H1 (cell line): ENCODE data around the gene LRCH3. TPM values are rescaled to one million over a fixed set of nuclear protein-coding genes. Genes with fewer than 3 reads are reported as not detected.

Experiments
- CTBP2 ChIP-seq: IDR thresholded peaks from 2 replicates; pipeline ENCODE4 v1.7.0; 2011; ENCODE audit warnings: borderline replicate concordance, mild to moderate bottlenecking, moderate library complexity, mixed read lengths, low read length; ENCODE audit not compliant: insufficient read depth, insufficient read length
- KDM1A ChIP-seq: fragments of 200-600, 300-600 bp; sonication (generic); IDR thresholded peaks from 2 replicates; pipeline ENCODE4 v1.7.1; 2016; ENCODE audit warnings: mild to moderate bottlenecking, low read length, borderline replicate concordance
- polyA plus RNA-seq, 7 experiments: library from polyadenylated mRNA; depleted of rRNA in 3 of 7; stranded (reverse) in 5 of 7; unstranded in 2 of 7; fragments of >200 nt in 5 of 7; fragments of 200-250 nt in 2 of 7; gene quantifications; 1 replicate in 5 of 7; 2 replicates in 1 of 7; 4 replicates in 1 of 7; pipeline versions ENCODE4 v1.2.1 to v1.2.3, GENCODE V29; 2011 to 2013; ENCODE audit warnings: missing spikeins in 2 of 7, mixed read lengths in 2 of 7
- total RNA-seq: library from RNA; stranded (reverse); fragmentation: NEBNext Ultra II Directional; extraction: Animal tissue kit (Norgen Biotek cat#: 25700); gene quantifications from 2 replicates; pipeline ENCODE4 v1.2.1, GENCODE V29; 2021
- TF ChIP-seq, protein P1 (sequence below): IDR thresholded peaks from 2 replicates; pipeline ENCODE4 v1.6.1; 2011; ENCODE audit warnings: low read length, improper control_type of control experiment

The LRCH3 gene
- total and polyA plus RNA-seq, 2 of the 8 experiments (the other 6 are each of a cell fraction or from before 2014, with no cell fraction given): 58.4 to 66.0 TPM

GRCh38 chr3:197855571-197855970, 64.5 kb downstream of the LRCH3 start (continued):
- no peak for TF ChIP-seq KDM1A
- TF ChIP-seq, protein P1, sequence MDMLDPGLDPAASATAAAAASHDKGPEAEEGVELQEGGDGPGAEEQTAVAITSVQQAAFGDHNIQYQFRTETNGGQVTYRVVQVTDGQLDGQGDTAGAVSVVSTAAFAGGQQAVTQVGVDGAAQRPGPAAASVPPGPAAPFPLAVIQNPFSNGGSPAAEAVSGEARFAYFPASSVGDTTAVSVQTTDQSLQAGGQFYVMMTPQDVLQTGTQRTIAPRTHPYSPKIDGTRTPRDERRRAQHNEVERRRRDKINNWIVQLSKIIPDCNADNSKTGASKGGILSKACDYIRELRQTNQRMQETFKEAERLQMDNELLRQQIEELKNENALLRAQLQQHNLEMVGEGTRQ: no peak
- no peak for TF ChIP-seq CTBP2
